Ectodermal cell (in vitro differentiated cells): ENCODE measurements around the gene C11orf24.

Source experiments
- H3K27ac ChIP-seq: 2 replicates; pipeline ENCODE4 v1.7.0; 2013; ENCODE audit warnings: mild to moderate bottlenecking, low read depth, low read length; ENCODE audit not compliant: insufficient read depth, poor library complexity, severe bottlenecking
- H3K27me3 ChIP-seq: 2 replicates; pipeline ENCODE4 v1.7.0; 2013; ENCODE audit warnings: mild to moderate bottlenecking, low read length; ENCODE audit not compliant: insufficient read depth, control insufficient read depth, poor library complexity, severe bottlenecking
- H3K36me3 ChIP-seq: one replicate; pipeline ENCODE4 v1.7.0; 2013; ENCODE audit warnings: low read length; ENCODE audit not compliant: control insufficient read depth, insufficient read depth
- H3K4me1 ChIP-seq: one replicate; pipeline ENCODE4 v1.7.0; 2013; ENCODE audit warnings: low read length; ENCODE audit not compliant: control insufficient read depth, insufficient read depth
- H3K4me3 ChIP-seq: 2 replicates; pipeline ENCODE4 v1.7.0; 2013; ENCODE audit warnings: low read depth, low read length, control low read depth; ENCODE audit not compliant: insufficient read depth
- H3K9me3 ChIP-seq: 2 replicates; pipeline ENCODE4 v1.7.0; 2013; ENCODE audit warnings: mild to moderate bottlenecking, low read length, moderate library complexity; ENCODE audit not compliant: control insufficient read depth
- WGBS, 2 experiments: methylation state at CpG; one replicate each; pipeline ENCODE4 v1.1.7; 2013; ENCODE audit warnings: missing lambda C conversion rate in 2 of 2; 5-methylcytosine and 5-hydroxymethylcytosine counted together

The C11orf24 gene

GRCh38 chr11:68221406-68221805 is 50.4 kb downstream of the C11orf24 start:
- no peak overlapping the region for H3K4me3 ChIP-seq
- no peaks in the 10 kb centered on the region for H3K36me3 ChIP-seq
- H3K4me1 ChIP-seq: no peaks in the 10 kb centered on the region
- H3K9me3 ChIP-seq: no peaks in the 10 kb centered on the region
- WGBS, 2 experiments: 89 to 96% methylated on average over 5 of the region's 5 CpGs
- H3K27me3 ChIP-seq: no peaks in the 10 kb centered on the region
- H3K27ac ChIP-seq: no peak overlapping the region

- no peak overlapping the region for H3K4me3 ChIP-seq
- no peaks in the 10 kb centered on the region for H3K9me3 ChIP-seq
- no peaks in the 10 kb centered on the region for H3K27me3 ChIP-seq
- H3K4me1 ChIP-seq: peaks cover 15% of the 10 kb centered on the region
- WGBS, 2 experiments: 89 to 90% methylated on average over 22 of the region's 22 CpGs
- no peak overlapping the region for H3K27ac ChIP-seq
- H3K36me3 ChIP-seq: no peaks in the 10 kb centered on the region
Measured at GRCh38 chr11:68216171-68216938, 55.4 kb downstream of the C11orf24 start.

DNA sequence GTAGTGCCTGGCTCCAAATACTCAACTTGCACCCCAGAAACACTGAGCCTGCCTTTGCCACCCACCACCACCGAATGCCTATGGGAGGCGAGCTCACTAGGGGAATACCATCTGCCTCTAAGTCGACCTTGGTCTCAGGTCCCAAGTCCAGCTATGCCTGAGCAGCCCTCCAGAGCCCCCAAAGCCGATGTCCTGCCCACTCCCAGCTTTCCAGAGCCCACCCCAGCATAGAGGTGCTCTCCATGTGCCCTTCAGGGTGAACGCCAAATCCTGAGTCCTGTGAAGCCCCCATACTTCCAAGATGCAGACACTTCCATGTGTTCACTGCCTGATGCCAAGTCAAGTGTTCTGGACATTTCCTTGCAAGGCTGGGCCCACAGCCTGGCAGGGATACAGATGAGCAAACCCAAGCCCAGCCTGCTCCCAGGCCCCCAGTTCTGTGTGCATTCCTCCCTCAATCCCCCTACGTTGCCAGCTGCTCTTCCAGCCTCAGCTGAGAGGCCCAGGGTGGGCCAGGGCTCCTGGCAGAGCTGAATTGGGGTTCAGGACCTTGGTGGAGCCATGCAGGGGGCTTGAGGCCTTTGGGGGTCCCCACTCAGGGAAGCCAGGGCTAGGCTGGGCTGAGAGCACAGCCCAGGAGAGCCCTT is 56.1 kb downstream of the C11orf24 start:
- 89 to 91% methylated on average over 6 of the region's 6 CpGs for WGBS, 2 experiments

DNA sequence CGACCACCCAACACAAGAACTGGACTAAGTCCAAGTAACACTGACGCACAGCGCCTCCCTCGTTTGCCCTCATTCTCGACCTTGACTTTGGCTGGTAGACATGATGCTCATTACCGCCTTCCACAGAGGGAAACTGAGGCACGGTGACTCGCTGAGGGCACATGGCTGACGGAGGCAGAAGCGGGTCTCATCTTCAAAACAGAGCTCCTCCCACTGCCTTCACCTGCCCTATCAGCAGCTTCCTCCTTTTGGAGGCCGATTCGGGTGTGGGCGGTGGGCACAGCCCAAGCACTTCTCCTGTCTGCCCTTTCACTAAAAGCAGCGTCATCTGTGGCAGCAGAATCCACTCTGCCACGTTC is 56.7 kb downstream of the C11orf24 start:
- H3K36me3 ChIP-seq: no peaks in the 10 kb centered on the region
- WGBS, 2 experiments: 88 to 90% methylated on average over 15 of the region's 15 CpGs
- no peak overlapping the region for H3K4me3 ChIP-seq
- peaks cover 15% of the 10 kb centered on the region for H3K4me1 ChIP-seq
- H3K9me3 ChIP-seq: no peaks in the 10 kb centered on the region
- no peak overlapping the region for H3K27ac ChIP-seq
- no peaks in the 10 kb centered on the region for H3K27me3 ChIP-seq

More for the DNA sequence above, 56.1 kb downstream of the C11orf24 start:
- H3K9me3 ChIP-seq: no peaks in the 10 kb centered on the region
- no peak overlapping the region for H3K4me3 ChIP-seq
- no peaks in the 10 kb centered on the region for H3K27me3 ChIP-seq
- H3K36me3 ChIP-seq: no peaks in the 10 kb centered on the region
- peaks cover 15% of the 10 kb centered on the region for H3K4me1 ChIP-seq
- no peak overlapping the region for H3K27ac ChIP-seq

GRCh38 chr11:68214173-68215086 is 57.3 kb downstream of the C11orf24 start:
- no peaks in the 10 kb centered on the region for H3K9me3 ChIP-seq
- H3K27me3 ChIP-seq: no peaks in the 10 kb centered on the region
- H3K4me1 ChIP-seq: peaks cover 15% of the 10 kb centered on the region
- WGBS, 2 experiments: 22% methylated on average over 58 of the region's 58 CpGs
- H3K36me3 ChIP-seq: no peaks in the 10 kb centered on the region
- H3K27ac ChIP-seq: peak overlapping the region; percentile 99
- H3K4me3 ChIP-seq: peak overlapping the region; percentile 79

DNA sequence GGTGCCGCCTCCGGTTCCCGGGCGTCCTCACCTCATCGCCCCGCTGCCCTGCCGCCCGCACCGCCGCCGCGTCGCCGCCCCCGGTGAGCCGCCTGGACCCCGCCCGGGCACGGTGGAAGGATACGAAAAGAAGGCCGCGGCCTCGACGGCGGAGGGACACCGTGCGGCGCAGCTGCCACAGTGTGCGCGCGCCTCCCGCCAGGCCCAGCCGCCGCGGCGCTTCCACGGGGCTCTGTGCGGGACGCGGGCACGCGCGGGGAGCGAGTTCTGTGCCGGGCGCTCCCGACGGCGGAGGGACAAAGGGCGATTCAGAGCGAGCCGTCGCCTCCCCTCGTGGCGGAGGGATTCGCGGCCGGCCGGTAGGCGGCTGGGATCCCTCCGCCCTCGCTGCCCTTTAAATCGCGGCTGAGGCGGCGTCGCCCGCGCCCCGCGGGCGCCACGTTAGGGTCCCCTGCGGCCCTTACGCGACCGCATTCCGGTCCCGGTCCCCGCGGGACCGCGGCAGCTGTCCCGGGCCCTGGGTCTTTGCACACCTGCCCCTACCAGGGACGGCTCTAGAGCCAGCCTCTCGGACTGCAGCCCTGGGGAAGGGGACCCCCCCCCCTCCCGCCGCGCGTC is 58.1 kb downstream of the C11orf24 start:
- H3K27ac ChIP-seq: peak overlapping the region; percentile 99
- H3K9me3 ChIP-seq: no peaks in the 10 kb centered on the region
- H3K4me3 ChIP-seq: peak overlapping the region; percentile 79
- no peaks in the 10 kb centered on the region for H3K27me3 ChIP-seq
- no peaks in the 10 kb centered on the region for H3K36me3 ChIP-seq
- WGBS, 2 experiments: 0% methylated on average over 90 of the region's 90 CpGs
- peaks cover 15% of the 10 kb centered on the region for H3K4me1 ChIP-seq

GRCh38 chr11:68213135-68213515 is 58.6 kb downstream of the C11orf24 start, which contains the start of gene KMT5B:
Gene KMT5B (minus strand): TSS chr11:68213296. CDS start chr11:68190076, 23,220 bp downstream.
- Histone ChIP-seq H3K4me3 (peak within 1 kb of the TSS; percentile 89), H3K36me3 (no peaks in the 10 kb centered on the region), H3K27me3 (no peaks in the 10 kb centered on the region), H3K9me3 (no peaks in the 10 kb centered on the region), H3K27ac (peak within 1 kb of the TSS; percentile 99), H3K4me1 (peaks cover 15% of the 10 kb centered on the region)
- WGBS, 2 experiments: 0 to 1% methylated on average over 60 of the region's 60 CpGs

DNA sequence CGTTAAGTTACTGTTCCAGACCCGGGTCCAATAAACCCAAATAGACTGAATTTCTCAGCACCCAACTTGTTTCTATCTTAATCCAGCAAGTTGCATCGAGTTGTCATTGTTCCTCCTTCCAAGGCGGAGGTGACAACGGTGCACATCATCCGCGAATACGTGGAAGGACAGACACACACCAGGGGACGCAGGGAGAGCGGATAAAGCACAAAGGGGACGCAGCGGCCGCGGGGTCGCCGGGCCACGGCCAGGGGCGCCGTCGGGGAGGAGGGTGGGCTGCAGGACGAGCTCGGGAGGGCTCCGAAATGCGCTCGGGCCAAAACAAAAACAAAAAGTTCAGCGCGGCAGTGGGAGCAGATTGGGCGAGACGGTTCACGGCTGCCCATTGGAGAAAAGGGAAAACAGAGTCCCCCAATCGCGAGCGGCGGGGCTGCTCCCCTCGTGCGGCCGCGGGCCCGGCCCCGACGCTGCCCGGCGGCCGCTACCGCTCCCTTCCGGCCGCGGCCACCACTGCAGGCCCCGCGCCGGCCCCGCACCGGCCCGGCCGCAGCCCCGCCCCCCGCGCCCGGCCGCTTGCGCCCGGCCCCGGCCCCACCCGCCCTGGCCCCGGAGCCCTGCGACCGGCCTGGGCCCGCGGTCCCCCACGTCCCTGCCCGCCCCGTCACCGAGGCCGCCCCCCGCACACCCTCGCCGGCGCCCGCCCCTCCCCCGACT is 59.2 kb downstream of the C11orf24 start:
- 0 to 1% methylated on average over 79 to 80 of the region's 80 CpGs for WGBS, 2 experiments
- H3K27ac ChIP-seq: peak overlapping the region; percentile 97
- no peaks in the 10 kb centered on the region for H3K36me3 ChIP-seq
- peak overlapping the region; percentile 89 for H3K4me3 ChIP-seq
- no peaks in the 10 kb centered on the region for H3K9me3 ChIP-seq
- no peaks in the 10 kb centered on the region for H3K27me3 ChIP-seq
- H3K4me1 ChIP-seq: peaks cover 15% of the 10 kb centered on the region

- 71 to 72% methylated on average over 14 of the region's 14 CpGs for WGBS, 2 experiments
- Histone ChIP-seq H3K4me3 (peak overlapping the region; percentile 89), H3K36me3 (no peaks in the 10 kb centered on the region), H3K9me3 (no peaks in the 10 kb centered on the region), H3K27ac (no peak overlapping the region), H3K27me3 (no peaks in the 10 kb centered on the region), H3K4me1 (peaks cover 15% of the 10 kb centered on the region)
Measured at GRCh38 chr11:68211546-68211945, 60.2 kb downstream of the C11orf24 start.
